HG02938 (cell line): ENCODE results near the gene BTNL3.
A peak's percentile ranks its signal among the peaks of the same experiment; 100 is the strongest.
"Not testable (repeated sequence)": the region's sequence is repeated elsewhere in the genome, so short reads cannot be mapped to it uniquely, and the experiment has no call there.

Source experiments
- ATAC-seq: cut with Tn5 transposase; IDR thresholded peaks from one replicate; pipeline ENCODE4 v1.9.1; 2021; ENCODE audit warnings: mild to moderate bottlenecking, moderate library complexity; ENCODE audit not compliant: unreplicated experiment

BTNL3 gene, protein sequence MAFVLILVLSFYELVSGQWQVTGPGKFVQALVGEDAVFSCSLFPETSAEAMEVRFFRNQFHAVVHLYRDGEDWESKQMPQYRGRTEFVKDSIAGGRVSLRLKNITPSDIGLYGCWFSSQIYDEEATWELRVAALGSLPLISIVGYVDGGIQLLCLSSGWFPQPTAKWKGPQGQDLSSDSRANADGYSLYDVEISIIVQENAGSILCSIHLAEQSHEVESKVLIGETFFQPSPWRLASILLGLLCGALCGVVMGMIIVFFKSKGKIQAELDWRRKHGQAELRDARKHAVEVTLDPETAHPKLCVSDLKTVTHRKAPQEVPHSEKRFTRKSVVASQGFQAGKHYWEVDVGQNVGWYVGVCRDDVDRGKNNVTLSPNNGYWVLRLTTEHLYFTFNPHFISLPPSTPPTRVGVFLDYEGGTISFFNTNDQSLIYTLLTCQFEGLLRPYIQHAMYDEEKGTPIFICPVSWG

DNA sequence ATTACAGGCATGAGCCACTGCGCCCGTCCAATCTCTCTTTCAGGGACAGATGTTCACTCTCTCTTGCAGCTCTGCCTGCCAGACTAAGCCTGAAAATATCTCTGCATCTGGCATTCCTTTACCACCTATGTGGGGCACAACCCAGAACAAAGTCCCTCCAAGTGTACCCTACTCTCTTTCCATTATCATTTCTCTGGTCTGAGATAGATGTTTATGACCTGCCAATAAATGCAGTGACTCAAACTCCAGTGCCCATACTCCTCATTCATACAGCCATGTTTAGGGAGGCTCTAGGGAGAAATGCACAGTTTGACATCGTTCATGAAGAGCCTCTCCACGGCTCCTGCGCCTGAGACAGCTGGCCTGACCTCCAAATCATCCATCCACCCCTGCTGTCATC lies at the start of gene BTNL3:
BTNL3 (plus strand) TSS at position 255 of the 400 bp plus-strand sequence. CDS start 183 bp downstream, outside the sequence.
- no peak for ATAC-seq

DNA sequence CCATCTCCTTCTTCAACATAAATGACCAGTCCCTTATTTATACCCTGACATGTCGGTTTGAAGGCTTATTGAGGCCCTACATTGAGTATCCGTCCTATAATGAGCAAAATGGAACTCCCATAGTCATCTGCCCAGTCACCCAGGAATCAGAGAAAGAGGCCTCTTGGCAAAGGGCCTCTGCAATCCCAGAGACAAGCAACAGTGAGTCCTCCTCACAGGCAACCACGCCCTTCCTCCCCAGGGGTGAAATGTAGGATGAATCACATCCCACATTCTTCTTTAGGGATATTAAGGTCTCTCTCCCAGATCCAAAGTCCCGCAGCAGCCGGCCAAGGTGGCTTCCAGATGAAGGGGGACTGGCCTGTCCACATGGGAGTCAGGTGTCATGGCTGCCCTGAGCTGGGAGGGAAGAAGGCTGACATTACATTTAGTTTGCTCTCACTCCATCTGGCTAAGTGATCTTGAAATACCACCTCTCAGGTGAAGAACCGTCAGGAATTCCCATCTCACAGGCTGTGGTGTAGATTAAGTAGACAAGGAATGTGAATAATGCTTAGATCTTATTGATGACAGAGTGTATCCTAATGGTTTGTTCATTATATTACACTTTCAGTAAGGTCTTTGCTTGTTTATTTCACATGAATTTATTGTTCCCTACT lies 38.2 kb upstream of the BTNL3 start:
- ATAC-seq, result no peak

DNA sequence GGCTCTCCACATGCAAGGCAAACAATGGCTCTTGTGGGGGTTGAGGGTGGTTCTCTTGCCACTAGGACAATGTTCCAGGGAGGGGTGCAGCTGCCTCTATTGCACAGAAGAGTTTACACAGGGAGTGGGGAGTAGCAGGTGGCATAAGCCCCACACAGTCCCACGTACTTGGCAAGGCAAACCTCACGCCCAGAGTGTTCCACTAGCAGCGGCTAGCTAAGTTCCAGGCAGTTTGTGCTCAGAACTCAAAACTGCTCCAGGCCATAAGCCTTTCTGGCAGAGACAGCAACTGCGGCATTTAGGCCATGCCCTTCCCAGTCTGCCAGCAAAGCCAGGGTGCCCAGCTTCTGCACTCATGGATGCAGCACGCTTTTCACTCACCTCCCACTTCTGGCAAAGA lies 29.0 kb upstream of the BTNL3 start:
- ATAC-seq, result no peak

DNA sequence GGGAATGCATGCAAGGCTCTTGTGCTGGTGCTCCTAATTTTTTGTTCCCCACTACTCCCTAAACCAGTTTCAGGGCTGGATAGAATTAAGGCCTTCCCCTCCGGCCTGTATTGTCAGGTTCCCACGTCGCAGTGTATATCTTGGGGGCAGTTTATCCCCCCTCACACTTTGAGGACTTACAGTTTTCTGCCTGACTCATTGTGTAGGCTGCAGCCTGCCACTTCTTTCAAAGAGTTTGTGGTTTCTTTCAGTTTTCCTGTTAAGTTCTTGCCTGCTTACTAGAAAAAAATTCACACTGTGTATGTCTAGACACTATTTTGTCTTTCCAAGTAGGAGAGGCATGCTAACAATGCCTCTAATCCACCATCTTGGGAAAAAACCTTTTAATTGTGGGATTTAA lies 28.4 kb upstream of the BTNL3 start:
- ATAC-seq, result no peak

DNA sequence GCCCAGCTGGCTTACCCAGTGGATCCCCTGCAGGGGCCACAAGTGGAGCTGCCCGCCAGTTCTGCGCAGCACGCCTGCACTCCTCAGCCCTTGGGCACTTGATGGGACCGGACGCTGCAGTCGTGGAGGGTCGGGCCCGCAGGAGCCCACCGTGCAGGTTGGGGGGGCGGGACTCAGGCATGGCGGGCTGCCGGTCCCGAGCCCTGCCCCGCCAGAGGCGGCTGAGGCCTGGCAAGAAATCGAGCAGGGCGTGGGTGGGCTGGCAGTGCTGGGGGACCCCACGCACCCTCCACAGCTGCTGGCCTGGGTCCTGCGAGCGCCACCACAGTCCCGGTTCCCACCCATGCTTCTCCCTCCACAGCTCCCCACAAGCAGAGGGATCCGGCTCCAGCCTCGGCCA lies 19.2 kb upstream of the BTNL3 start:
- ATAC-seq, result no peak

DNA sequence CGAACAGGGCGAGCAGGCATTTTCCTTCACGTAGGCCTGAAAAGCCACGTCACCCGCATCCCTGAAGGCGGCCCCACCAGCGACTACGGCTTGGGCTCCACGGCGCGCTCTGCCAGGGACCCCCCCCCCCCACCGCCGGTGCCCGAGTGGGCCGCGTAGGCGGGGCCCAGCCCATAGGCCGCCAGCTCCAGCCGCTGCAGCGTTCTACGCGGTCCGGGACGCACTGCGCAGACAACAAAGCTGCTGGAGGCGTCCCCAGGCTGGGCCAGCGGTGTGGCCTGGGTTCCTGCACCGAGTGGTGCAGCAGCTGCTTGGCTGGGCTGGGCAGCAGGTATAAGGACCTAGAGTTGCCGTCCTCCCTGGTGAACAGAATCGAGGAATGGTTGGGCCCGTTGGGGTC lies 18.3 kb upstream of the BTNL3 start:
- no peak for ATAC-seq

DNA sequence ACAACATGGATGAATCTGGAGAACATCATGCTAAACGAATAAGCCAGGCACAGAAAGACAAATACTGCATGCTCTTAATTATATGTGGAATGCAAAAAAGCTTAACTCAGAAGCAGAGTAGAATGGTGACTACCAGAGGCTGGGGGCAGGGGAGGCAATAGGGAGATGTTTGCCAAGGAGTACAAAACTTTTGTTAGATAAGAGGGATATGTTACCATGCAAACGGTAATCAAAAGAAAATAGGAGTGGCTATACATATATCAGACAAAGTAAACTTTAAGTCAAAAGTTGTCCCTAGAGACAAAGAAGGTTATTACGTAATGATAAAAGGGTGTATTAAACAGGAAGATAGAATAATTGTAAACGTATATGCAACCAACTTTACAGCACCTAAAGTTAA lies 17.8 kb upstream of the BTNL3 start:
- ATAC-seq, result no peak

DNA sequence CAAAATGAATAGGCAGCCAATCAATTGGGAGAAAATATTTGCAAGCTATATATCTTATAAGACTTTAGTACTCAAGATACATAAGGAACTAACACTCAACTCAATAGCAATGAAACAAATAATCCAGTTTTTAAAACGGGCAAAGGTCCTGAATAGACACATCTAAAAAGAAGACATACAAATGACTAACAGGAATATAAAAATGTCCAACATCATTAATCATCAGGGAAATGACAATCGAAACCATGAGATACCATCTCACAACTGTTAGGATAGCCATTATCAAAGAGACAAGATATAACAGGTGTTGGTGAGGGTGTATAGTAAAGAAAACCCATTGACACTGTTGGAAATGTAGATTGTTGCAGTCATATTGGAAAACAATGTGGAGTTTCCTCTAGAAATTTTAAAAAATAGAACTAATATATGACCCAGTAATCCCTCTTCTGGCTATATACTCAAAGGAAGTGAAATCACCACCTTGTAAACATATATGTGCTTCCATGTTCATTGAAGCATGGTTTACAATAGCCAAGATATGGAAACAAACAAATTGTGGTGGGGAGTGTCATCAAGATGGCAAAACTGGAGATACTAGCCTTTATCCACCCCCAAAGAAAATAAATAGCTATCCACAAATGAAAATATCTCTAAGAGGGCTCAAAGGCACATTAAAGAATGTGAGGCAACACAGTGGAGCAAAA lies 13.9 kb upstream of the BTNL3 start:
- ATAC-seq, result no peak

DNA sequence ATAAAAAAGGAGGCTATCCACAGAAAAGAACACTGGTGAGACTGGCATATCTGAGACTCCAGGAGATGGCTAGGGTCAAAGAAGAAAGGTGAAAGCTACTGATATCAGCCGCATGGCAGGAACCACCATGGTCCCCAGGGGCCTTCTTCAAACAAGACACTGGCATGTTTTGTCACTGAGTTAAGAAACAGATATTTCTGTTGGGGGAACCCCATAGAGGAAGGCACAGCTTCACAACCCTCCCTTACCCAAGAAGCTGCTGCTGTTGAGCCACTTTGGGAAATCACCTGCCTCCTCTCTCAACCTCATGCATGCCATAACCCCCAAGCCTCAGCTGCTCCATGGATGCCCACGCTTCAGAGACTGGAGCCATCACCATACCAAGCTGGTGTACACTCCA lies 13.3 kb upstream of the BTNL3 start:
- ATAC-seq, result peak; percentile 89

DNA sequence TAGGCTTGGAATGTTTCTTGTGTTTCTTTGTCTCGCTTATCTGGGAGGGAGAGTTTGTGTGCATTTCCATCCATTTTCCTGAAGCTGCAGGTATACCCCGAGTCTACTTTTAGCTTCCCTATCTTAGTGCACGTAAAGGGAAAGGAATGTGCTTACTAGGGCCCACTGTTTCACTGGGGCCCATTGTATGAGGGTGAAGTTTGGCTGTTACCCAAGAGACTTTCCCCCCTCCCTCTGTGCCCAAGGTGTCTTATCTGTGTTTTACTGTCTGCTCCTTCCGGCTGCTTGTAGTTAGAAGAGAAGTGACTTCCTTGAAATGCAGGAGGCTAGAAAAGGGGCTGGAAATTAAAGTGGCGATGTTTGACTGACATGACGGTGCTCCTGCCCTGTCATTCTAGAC lies 12.1 kb upstream of the BTNL3 start:
- ATAC-seq, result no peak

DNA sequence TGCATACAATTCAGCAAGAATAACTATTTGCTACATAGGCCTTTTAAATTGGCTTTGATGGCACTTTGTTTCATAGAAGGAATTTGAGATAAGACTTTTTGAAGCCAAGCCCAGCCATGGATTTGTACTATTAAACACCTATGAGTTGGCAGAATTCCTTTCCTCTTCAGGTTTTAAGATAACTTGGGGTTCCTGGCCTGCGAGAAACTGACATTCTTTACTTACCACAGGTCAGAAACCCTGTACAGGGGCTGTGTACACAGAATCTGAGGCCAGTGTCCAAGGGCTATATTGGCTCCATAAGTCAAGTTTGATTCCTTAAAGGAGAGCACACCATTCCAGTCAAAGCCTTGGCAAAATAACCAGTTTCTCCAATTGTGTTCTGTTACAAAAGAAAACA lies 10.8 kb upstream of the BTNL3 start:
- no peak for ATAC-seq

DNA sequence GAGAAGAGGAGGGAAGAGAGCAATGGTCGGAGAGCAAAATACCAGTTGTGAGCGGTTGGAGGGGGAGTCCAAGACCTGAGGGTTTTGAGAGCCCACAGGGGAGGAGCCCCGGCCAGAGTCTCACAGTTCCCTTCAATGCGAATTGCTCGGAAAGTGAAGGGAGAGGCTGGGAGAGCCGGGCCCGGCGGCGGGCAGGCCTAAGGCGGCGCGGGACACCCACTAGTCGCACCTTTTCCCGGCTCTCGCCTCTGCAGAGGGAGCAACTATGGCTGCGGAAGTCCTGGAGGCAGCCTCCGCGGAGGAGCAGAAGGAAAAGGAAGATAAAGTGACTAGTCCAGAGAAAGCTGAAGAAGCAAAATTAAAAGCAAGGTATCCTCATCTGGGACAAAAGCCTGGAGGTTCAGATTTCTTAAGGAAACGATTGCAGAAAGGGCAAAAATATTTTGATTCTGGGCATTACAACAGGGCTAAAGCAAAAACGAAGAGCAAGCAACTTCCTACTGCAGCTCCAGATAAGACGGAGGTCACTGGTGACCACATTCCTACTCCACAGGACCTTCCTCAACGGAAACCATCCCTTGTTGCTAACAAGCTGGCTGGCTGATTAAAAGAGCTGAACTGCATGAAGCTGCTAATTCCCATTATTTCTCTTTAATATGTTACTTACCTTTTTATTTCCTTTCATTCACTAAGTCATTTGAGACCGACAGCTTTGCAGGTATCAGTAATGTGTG lies 6.5 kb upstream of the BTNL3 start:
- no peak for ATAC-seq

DNA sequence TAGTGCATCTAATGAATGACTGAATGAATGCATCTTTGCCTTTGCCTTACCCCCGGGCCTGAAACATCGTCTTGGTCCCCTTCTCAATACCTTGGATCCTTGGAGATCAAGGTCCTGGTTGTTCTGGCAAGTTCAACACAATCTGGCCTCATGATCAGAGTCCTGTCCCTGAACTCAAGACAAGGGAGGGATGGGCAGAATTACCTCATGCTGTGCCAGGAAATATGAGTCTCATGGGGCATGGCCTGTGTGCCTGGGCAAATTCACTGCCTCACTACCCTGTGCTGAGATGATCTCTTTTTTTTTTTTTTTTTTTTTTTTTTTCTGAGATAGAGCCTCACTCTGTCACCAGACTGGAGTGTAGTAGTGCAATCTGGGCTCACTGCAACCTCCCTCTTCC lies 630 bp upstream of the BTNL3 start:
- ATAC-seq, result no peak

DNA sequence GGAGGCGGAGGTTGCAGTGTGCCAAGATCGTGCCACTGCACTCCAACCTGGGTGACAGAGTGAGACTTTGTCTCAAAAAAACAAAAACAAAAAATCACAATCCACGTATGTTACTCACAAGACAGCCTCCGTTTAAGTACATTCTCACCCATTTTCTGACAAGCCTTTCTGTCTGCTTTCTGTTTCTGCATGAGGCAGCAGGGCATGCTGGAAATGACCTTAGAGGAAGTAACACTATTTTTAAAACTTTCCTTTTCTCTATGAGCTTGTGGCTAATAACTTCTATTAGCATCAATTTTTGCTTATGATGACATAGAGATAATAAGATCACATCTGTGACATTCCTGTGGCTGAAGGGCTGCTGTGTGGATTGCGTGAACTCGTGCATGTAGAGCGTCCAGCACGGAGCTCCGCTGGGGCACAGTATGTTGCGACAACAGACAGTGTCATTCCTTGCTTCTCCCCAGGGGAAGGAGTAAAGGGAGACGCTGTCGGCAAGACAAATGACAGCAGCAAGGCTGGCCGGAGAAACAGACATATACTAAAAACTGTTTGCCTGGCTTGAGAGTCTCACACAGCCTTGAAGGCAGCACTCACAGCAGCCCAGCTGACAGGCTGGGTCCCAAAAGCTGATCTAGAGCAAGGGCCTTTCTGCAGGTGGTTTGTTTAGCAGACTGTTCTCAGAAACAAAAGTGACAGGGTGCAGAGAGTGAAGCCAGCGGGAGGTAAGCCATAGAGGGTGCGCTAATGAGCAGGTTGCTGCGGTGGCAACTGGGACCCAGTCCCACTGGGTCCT lies 1.6 kb downstream of the BTNL3 start:
- ATAC-seq, result peak; percentile 49

DNA sequence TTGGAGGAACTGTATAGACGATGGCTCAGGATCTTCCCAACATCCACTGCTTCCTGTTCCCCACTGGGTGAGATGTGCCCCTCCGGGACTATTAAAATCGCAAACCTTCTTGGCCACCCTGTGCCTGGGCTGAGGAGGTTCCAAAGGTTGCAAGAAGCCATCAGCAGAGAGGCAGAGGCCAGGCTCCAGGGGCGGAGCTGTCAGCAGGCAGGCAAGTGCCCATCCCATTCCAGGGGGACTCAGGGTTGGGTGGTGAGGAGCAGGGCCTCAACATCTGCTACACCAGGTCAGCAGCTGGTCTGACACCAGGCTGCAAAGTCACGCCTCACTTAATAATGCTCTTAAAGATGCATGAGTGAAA lies 2.2 kb downstream of the BTNL3 start:
- no peak for ATAC-seq

DNA sequence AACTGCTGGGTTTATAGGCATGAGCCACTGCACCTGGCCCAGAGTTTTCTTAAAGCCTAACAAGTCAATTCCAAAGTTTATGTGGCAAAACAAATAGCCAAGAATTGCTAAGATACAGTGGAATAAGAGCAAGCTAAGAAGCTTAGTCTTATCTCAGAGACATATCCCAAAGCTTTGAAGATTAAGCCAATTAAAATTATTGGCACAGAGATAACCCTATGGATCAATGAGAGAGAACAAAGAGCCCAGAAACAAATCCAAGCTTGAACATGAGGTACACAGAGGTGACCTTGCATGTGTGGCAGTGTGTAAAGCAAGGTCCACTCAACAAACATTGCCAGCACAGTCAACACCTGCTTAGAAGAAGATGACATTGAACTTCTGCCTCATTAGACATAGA lies 13.3 kb downstream of the BTNL3 start:
- ATAC-seq, result no peak

DNA sequence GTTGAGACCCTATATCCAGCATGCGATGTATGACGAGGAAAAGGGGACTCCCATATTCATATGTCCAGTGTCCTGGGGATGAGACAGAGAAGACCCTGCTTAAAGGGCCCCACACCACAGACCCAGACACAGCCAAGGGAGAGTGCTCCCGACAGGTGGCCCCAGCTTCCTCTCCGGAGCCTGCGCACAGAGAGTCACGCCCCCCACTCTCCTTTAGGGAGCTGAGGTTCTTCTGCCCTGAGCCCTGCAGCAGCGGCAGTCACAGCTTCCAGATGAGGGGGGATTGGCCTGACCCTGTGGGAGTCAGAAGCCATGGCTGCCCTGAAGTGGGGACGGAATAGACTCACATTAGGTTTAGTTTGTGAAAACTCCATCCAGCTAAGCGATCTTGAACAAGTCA lies 17.1 kb downstream of the BTNL3 start:
- no peak for ATAC-seq

DNA sequence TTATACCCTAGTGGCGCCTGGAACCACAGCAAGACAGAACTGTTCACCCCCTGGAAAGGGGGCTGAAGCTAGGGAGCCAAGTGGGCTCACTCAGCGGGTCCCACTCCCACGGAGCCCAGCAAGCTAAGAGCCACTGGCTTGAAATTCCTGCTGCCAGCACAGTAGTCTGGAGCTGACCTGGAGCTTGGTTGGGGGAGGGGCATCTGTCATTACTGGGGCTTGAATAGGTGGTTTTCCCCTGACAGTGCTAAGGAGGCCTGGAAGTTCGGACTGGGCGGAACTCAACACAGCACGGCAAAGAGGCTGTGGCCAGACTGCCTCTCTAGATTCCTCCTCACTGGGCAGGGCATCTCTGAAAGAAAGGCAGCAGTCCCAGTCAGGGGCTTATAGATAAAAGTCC lies 19.5 kb downstream of the BTNL3 start:
- no peak for ATAC-seq

DNA sequence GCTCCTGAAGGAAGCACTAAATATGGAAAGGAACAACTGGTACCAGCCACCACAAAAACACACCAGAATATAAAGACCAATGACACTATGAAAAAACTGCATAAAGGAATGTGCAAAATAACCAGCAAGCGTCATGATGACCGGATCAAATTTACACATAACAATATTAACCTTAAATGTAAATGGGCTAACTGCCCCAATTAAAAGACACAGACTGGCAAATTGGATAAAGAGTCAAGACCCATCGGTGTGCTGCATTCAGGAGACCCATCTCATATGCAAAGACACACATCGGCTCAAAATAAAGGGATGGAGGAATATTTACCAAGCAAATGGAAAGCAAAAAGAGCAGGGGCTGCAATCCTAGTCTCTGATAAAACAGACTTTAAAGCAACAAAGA lies 21.4 kb downstream of the BTNL3 start:
- not testable (repeated sequence) for ATAC-seq

DNA sequence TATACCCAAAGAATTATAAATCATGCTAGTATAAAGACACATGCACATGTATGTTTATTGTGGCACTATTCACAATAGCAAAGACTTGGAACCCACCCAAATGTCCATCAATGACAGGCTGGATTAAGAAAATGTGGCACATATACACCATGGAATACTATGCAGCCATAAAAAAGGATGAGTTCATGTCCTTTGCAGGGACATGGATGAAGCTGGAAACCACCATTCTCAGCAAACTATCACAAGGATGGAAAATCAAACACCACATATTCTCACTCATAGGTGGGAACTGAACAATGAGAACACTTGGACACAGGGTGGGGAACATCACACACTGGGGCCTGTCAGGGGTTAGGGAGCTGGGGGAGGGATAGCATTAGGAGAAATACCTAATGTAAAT lies 26.0 kb downstream of the BTNL3 start:
- not testable (repeated sequence) for ATAC-seq
